HCT116 (cell line): ENCODE measurements around the gene ZSCAN29. TPM values are rescaled to one million over a fixed set of nuclear protein-coding genes. Genes with fewer than 3 reads are reported as not detected.

ENCODE experiments used
- ATAC-seq: fragments of 200-7000 bp; cut with Tn5 transposase; 2 replicates; pipeline ENCODE4 v1.9.1; 2020; ENCODE audit warnings: mild to moderate bottlenecking, moderate library complexity
- BruUV-seq: library from RNA; stranded (reverse); fragments of 400-500 nt; replicated peaks from 2 replicates; lab custom pipeline; 2021; lab: Mats Ljungman, UMichigan
- CTCF ChIA-PET: fragments of 300-600 bp; sonication (Branson Sonifier 250); formaldehyde crosslinking; loops from one replicate; lab custom pipeline; 2021; ENCODE audit warnings: antibody characterized with exemption; lab: Charles Lee
- POLR2A ChIA-PET: fragments of 300-600, 350-600 bp; sonication (Branson Sonifier 250); formaldehyde crosslinking; loops from one replicate; lab custom pipeline; 2021; ENCODE audit warnings: antibody characterized with exemption; lab: Charles Lee
- RAD21 ChIA-PET, 2 experiments: fragments of 300-600 bp; sonication (Branson Sonifier 250); formaldehyde crosslinking; loops; one replicate each; lab custom pipeline; 2023; ENCODE audit warnings: low total read pairs in 2 of 2; ENCODE audit not compliant: uncharacterized antibody in 2 of 2, unreplicated experiment in 2 of 2, low non-redundant PET in 1 of 2; lab: Charles Lee
- DNase-seq: peaks from one replicate; pipeline ENCODE4 v3.0.0-alpha.2; 2010; ENCODE audit warnings: low read depth, low spot score
- H2AFZ ChIP-seq: fragments of 200-600 bp; shearing (Covaris generic), sonication (generic); 2 replicates; pipeline ENCODE4 v1.6.1; 2017; ENCODE audit warnings: low read depth, mixed run types, mixed read lengths, antibody characterized with exemption, low read length; ENCODE audit not compliant: poor library complexity, severe bottlenecking
- H3K27ac ChIP-seq: 2 replicates; pipeline ENCODE4 v1.5.1; 2012; ENCODE audit warnings: low read depth, low read length
- H3K27me3 ChIP-seq: fragments of 200-600 bp; sonication (generic); 2 replicates; pipeline ENCODE4 v1.6.1; 2016; ENCODE audit warnings: mixed run types, low read length, mixed read lengths; ENCODE audit not compliant: insufficient read depth
- H3K36me3 ChIP-seq, 2 experiments: fragments of 200-500 bp in 1 of 2; fragments of 200-600 bp in 1 of 2; sonication (Bioruptor generic) in 1 of 2; sonication (generic) in 1 of 2; 2 replicates each; pipeline versions ENCODE4 v1.5.1 to v1.6.1; 2014 to 2016; ENCODE audit warnings: low read length in 2 of 2, inconsistent platforms in 1 of 2, mixed read lengths in 1 of 2, mixed run types in 1 of 2; ENCODE audit not compliant: insufficient read depth in 2 of 2, control insufficient read depth in 1 of 2
- H3K4me1 ChIP-seq, 2 experiments: fragments of 200-600 bp in 1 of 2; sonication (generic) in 1 of 2; 2 replicates each; pipeline versions ENCODE4 v1.5.1 to v1.6.1; 2012 to 2017; ENCODE audit warnings: low read length in 2 of 2, inconsistent platforms in 1 of 2, mild to moderate bottlenecking in 1 of 2, mixed read lengths in 1 of 2, mixed run types in 1 of 2, moderate library complexity in 1 of 2; ENCODE audit not compliant: insufficient read depth in 2 of 2, control insufficient read depth in 1 of 2
- H3K4me2 ChIP-seq: fragments of 200-600 bp; sonication (generic); 2 replicates; pipeline ENCODE4 v1.6.1; 2017; ENCODE audit warnings: mixed run types, low read length, mixed read lengths
- H3K4me3 ChIP-seq, 2 experiments: fragments of 200-600 bp in 1 of 2; sonication (generic) in 1 of 2; replicated peaks in 1 of 2; 2 replicates each; pipeline ENCODE4 v1.5.1; 2011 to 2016; ENCODE audit warnings: low read length in 2 of 2, control low read depth in 1 of 2, low read depth in 1 of 2, mild to moderate bottlenecking in 1 of 2, mixed read lengths in 1 of 2, mixed run types in 1 of 2
- H3K79me2 ChIP-seq: fragments of 200-600 bp; sonication (generic); 2 replicates; pipeline ENCODE4 v1.6.1; 2017; ENCODE audit warnings: mild to moderate bottlenecking, mixed run types, low read length, moderate library complexity, mixed read lengths; ENCODE audit not compliant: insufficient read depth
- H3K9ac ChIP-seq: fragments of 200-600 bp; sonication (generic); 2 replicates; pipeline ENCODE4 v1.6.1; 2016; ENCODE audit warnings: low read length, mixed read lengths
- H3K9me2 ChIP-seq: fragments of 200-600 bp; sonication (generic), shearing (Covaris generic); 2 replicates; pipeline ENCODE4 v1.6.1; 2017; ENCODE audit warnings: mixed run types, mild to moderate bottlenecking, moderate library complexity; ENCODE audit not compliant: insufficient read depth
- H3K9me3 ChIP-seq, 2 experiments: fragments of 200-500 bp in 1 of 2; fragments of 200-600 bp in 1 of 2; sonication (Bioruptor generic) in 1 of 2; sonication (generic) in 1 of 2; 2 replicates each; pipeline ENCODE4 v1.6.1; 2014 to 2017; ENCODE audit warnings: low read length in 2 of 2, mixed read lengths in 2 of 2, inconsistent platforms in 1 of 2, low read depth in 1 of 2, mild to moderate bottlenecking in 1 of 2, mixed run types in 1 of 2, moderate library complexity in 1 of 2; ENCODE audit not compliant: control insufficient read depth in 1 of 2, insufficient read depth in 1 of 2
- H4K20me1 ChIP-seq: fragments of 200-600 bp; sonication (generic), shearing (Covaris generic); 2 replicates; pipeline ENCODE4 v1.6.1; 2017; ENCODE audit warnings: mixed run types, mild to moderate bottlenecking, moderate library complexity; ENCODE audit not compliant: insufficient read depth
- EGR1 ChIP-seq: IDR thresholded peaks from 2 replicates; pipeline ENCODE4 v1.6.1; 2012; ENCODE audit warnings: low read depth
- JUND ChIP-seq: IDR thresholded peaks from 2 replicates; pipeline ENCODE4 v1.6.1; 2012
- REST ChIP-seq: IDR thresholded peaks from 2 replicates; pipeline ENCODE4 v1.6.1; 2012; ENCODE audit warnings: low read depth
- SIN3A ChIP-seq: IDR thresholded peaks from 2 replicates; pipeline ENCODE4 v1.6.1; 2012; ENCODE audit warnings: low read depth
- YY1 ChIP-seq: IDR thresholded peaks from 2 replicates; pipeline ENCODE4 v1.6.1; 2011; ENCODE audit warnings: low read length, low read depth, moderate library complexity, mild to moderate bottlenecking; ENCODE audit not compliant: insufficient replicate concordance; ENCODE audit errors: extremely low read depth
- ZBTB33 ChIP-seq: IDR thresholded peaks from 2 replicates; pipeline ENCODE4 v1.6.1; 2011; ENCODE audit warnings: mild to moderate bottlenecking, low read length, moderate library complexity; ENCODE audit not compliant: insufficient replicate concordance; ENCODE audit errors: extremely low read depth
- ZNF274 ChIP-seq: fragments of 200-500 bp; sonication (Bioruptor generic); IDR thresholded peaks from 2 replicates; pipeline ENCODE4 v1.6.1; 2014; ENCODE audit warnings: mild to moderate bottlenecking, low read depth, low read length, inconsistent platforms
- intact Hi-C: fragments of 100-400 bp; cut with micrococcal nuclease; formaldehyde crosslinking; loops from 2 replicates; pipeline ENCODE4 v1.10.0; 2022
- total RNA-seq: library from RNA; stranded (reverse); gene quantifications from one replicate; pipeline ENCODE4 v1.2.1, GENCODE V29; 2021; ENCODE audit not compliant: unreplicated experiment

The ZSCAN29 gene
- total RNA-seq, 1 experiment from 2014 or later, result 27.3 TPM

- H3K27me3 ChIP-seq, result no peaks in the 10 kb centered on the region
- ChIA-PET CTCF (interaction anchor here (1.2 to 2.5 kb wide), 2 partner anchors 9 to 430 kb away, joined by 5 to 10 read pairs; partner anchors contain the start of gene ELL3), RAD21 (no interaction called here), POLR2A (no interaction called here)
- H3K4me2 ChIP-seq, result no peak overlapping the region
- TF ChIP-seq EGR1 (no peak), REST (no peak), ZBTB33 (no peak), ZNF274 (no peak), YY1 (no peak), JUND (no peak), SIN3A (no peak)
- no peaks in the 10 kb centered on the region for H3K79me2 ChIP-seq
- no peaks in the 10 kb centered on the region for H3K9me2 ChIP-seq
- no peak overlapping the region for H2AFZ ChIP-seq
- no peak overlapping the region for H3K9ac ChIP-seq
- no peak overlapping the region for H3K4me3 ChIP-seq
- no peak for ATAC-seq
- intact Hi-C loops, result no loop called here
- no peaks in the 10 kb centered on the region for H3K4me1 ChIP-seq
- H3K36me3 ChIP-seq, result no peaks in the 10 kb centered on the region
- H3K9me3 ChIP-seq, result no peaks in the 10 kb centered on the region
- DNase-seq, result no peak
- H3K27ac ChIP-seq, result no peak overlapping the region
- BruUV-seq, result no TSS peak
- H4K20me1 ChIP-seq, result no peaks in the 10 kb centered on the region
Observed at GRCh38 chr15:43347114-43347513, 23.7 kb downstream of the ZSCAN29 start.
